NCI-H2107 treated with DMSO at 0.1 percent for 48 hours (cell line): Measurements from ENCODE around the gene SLC12A3.

ENCODE experiments used
- DNase-seq: peaks from one replicate; lab custom pipeline; 2025; ENCODE audit not compliant: unreplicated experiment; lab: John Stamatoyannopoulos, UW

SLC12A3 gene

GRCh38 chr16:56864960-56865359, at the start of gene SLC12A3:
Gene SLC12A3 (plus strand): TSS chr16:56865207. CDS start chr16:56865236, 29 bp downstream.
- no peak for DNase-seq

GRCh38 chr16:56815721-56816120, 49.3 kb upstream of the SLC12A3 start:
- DNase-seq, result no peak

DNA sequence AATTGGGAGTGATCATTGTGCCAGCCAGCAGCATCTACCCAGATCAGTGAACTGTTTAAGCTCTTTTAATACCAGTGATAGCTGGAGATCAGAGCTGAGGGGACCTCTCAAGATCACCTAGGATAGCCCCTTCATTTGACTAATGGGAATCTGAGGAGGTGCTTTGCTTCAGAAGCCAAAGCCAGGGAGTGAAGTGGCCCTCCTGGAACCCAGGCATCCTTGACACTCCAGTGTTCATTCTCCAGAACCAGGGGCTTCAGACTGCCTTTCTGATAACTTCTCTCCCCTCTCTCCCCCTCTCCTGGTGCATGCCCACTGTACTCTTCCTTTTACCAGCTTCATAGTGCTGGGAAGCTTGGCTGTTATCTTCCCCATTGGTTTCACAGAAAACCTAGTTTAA, 48.0 kb upstream of the SLC12A3 start:
- no peak for DNase-seq

DNA sequence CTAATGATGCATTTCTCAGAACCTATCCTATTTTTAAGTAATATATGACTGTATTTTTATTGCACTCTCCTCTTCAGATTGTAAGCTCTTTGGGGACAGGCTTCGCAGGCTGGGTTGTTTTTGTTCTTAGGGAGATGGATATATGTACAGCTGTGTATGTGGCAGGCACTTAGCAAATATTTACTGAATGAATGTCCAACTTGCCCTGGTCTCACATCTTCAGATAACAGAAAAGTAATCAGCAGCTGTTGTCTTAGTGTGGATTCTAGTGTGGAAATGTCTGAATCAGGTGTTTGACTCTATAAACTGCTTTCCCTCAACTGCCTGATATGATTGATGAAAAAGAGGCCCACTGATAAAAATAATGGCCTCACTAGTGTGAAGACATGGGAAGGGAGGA, 47.1 kb upstream of the SLC12A3 start:
- DNase-seq, result no peak

GRCh38 chr16:56823081-56823733, 41.8 kb upstream of the SLC12A3 start:
- DNase-seq, result no peak

DNA sequence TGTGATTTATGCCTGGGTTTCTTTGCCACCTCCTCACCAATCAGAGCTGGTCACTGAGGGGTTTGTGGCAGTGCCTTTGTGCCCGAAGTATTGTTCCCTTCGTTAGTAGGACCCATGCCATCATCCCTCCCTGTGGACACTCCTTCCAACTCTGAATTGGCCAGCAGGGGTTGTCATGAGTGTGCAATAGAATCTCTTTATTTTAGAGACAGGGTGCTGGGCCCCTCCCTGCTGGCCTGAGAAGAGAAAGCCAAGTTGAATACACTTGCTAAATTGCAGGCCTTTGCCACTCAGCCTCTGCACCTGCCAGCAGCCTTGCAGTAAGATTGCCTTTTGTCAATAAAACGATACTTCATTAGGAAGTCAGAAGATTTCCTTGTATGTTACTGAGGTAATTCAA, 40.7 kb upstream of the SLC12A3 start:
- peak; percentile 86 for DNase-seq

- no peak for DNase-seq
These were observed 40.2 kb upstream of the SLC12A3 start for GRCh38 chr16:56824804-56825203.

- DNase-seq, result no peak
These were observed 39.2 kb upstream of the SLC12A3 start for GRCh38 chr16:56825826-56826225.

DNA sequence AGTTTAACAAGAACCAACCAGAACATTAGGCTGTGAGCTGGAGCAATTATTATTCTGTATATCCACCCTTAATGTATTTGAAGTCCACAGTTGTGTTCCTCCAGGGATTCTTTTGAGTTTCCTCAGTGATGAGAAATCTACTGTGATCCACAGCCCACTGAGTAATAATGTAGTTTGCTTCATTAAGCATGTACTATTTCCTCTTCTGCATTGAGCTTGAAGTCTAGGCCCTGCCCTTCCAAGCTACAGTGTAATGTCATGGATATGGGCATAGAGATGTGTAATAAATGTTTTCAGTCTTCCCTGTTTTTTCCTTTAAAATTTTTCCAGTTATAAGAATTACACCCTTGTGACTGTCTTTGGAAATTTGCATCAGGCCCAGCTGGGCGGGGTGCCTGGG, 36.4 kb upstream of the SLC12A3 start:
- DNase-seq, result no peak

- DNase-seq, result no peak
These were observed 34.3 kb upstream of the SLC12A3 start for GRCh38 chr16:56830669-56831068.

- no peak for DNase-seq
These were observed 32.2 kb upstream of the SLC12A3 start for GRCh38 chr16:56832768-56833167.

DNA sequence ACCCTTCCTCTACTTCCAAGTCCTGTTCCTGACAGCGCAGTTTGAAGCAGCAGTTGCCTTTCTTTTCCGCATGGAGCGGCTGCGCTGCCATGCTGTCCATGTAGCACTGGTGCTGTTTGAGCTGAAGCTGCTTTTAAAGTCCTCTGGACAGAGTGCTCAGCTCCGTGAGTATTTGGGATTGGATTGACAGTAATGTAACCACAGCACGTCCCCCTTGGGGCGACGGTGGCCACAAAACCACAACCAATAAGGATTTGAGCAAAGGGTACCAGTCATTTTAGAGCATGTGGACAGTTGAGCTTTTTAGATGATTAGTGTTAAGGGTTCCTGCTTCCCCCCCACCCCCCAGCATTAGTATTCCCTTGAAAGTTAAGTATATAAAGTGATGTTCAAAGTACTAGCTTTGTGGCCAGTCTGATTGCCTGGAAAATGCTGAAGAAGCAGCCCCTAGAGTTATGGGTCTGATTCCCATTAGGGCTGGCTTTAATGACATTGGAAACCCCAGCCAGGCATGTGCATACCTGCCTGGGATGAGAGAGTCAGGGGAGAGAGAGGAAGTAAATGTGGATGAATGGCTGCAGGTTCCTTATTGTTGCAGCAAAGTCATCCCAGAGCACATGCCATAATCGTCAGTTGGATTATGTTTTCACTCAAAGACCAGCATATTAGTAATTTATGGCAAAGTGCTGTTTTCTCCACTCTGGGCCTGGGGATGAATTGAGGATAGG, 31.6 kb upstream of the SLC12A3 start:
- DNase-seq, result peak; percentile 67

- DNase-seq, result no peak
These were observed 29.7 kb upstream of the SLC12A3 start for GRCh38 chr16:56835320-56835719.

GRCh38 chr16:56836410-56837230, 28.4 kb upstream of the SLC12A3 start:
- DNase-seq, result no peak

DNA sequence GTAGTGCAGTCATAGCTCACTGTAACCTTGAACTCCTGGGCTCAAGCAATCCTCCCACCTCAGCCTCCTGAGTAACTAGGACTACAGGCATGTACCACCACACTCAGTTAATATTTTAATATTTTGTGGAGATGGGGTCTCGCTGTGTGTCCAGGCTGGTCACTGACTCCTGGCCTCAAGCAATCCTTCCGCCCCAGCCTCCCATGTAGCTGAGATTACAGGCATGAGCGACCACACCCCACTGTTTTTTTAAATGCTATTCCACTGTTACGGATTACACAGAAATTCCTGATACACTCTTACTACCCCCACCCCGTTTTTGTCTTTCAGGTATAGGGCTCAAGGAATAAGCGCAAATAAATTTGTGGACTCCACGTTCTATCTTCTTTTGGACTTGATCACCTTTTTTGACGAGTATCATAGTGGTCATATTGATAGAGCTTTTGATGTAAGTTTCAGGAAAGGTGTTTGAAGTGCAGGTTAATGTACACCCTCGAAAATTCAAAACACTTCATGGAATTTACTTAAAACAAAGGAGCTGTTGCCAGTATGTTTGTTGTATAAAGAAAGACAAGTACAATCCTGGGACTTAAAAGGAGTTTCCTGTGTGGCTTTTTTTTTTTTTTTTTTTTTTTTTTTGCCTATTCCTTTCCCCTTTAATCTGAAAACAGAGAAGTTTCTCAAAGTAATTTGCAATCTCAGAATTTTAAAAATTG, 26.2 kb upstream of the SLC12A3 start:
- no peak for DNase-seq

DNA sequence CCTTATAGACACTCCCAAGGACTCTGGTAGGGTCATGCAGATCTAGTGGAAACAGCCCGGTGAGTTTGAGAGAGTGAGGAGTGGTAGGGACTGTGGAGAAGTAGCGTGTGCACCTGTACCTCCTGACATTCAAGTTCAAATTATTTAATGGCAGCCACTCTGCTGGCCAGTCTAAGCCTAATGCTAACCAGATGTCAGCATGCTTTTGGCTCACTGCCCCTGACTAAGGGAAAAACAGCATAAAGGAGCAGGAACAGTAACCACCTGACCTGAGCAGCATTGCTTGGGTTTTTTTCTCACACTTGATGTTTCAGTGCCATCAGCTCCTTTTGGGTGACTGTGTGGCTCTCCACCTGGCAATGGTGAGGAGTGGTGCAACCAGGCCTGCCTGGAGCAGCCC, 23.8 kb upstream of the SLC12A3 start:
- no peak for DNase-seq

DNA sequence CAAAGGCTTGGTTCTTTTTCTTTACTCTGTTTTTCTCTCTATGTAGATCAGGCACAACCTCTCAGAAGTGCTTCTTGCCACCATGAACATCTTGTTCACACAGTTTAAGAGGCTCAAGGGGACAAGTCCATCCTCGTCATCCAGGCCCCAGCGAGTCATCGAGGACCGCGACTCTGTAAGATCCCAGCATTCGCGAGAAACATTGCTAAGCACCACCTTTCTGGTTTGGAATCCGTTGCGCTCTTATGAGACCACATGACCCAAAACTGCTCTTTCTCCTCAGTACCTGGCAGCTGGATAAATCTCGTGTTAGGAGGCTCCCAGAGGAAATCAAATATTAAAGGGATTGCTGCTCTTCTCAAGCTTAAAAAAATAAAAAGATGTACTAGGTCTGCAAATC, 23.3 kb upstream of the SLC12A3 start:
- no peak for DNase-seq

- DNase-seq, result no peak
These were observed 22.9 kb upstream of the SLC12A3 start for GRCh38 chr16:56842133-56842532.

DNA sequence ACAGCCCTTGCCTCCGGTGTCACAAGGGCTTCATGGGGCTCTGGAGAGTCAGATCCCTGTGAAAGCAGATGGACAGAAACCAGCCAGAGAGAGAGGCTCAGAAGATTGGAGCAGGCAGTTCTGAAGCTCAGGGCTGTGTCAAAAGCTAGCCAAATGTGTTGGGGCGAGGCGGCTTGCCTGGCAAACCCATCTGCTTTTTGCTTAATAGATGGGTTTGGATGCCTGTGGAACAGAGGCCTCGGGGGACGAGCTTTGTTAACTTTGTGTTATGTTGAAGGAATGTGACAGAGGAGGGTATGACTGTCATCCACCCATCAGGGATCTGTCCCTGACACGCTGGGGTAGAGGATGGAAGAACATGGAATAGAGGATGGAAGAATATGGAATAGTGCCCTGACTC, 21.0 kb upstream of the SLC12A3 start:
- no peak for DNase-seq

DNA sequence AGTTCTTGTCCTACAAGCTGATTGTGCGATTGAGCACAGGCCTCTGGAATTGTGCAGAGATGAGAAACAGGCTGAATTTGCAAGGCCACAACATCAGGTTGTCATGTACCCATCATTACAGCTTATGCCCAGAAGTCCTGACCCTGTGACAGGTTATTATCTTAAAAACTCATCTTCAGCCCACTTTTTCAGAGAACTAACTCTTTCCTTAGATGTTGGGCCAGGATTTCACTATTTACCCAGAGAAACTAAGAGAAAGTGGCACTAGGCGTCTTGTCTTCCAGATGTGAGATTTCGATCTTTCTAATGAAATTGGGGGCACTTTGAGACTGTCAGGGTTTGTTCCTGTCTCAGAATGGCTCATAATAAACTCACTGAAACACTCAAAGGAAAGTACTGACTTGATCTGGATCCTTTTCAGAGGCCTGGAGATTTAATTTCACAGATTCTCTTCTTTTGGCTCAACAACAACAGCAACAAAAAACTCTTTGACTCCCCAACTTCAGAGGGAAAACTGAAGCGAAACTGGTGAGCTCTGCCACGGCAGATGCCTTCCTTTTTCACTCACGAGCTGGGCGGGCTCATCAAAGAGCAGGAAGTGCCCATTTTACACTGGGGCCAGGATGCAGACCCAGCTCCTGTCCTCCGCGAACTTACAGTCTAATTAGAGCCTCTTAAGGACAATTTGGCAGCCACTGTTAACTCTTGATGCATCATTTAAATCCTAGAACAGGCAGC, 17.7 kb upstream of the SLC12A3 start:
- no peak for DNase-seq
